Mucosa of descending colon (tissue), 3 donors: Measurements from ENCODE around the gene IFNA6. TPM values are rescaled to one million over a fixed set of nuclear protein-coding genes. Genes with fewer than 3 reads are reported as not detected.

Experiments used
- ATAC-seq: fragments of 200-7000 bp; cut with Tn5 transposase; one replicate; pipeline ENCODE4 v1.9.1; 2020; ENCODE audit warnings: mild to moderate bottlenecking, moderate library complexity
- DNase-seq, 3 donors: peaks; one replicate each; pipeline ENCODE4 v3.0.0-alpha.2; 2020
- H3K36me3 ChIP-seq: fragments of 200-600 bp; one replicate; pipeline ENCODE4 v1.8.0; 2021; ENCODE audit warnings: low read depth, mild to moderate bottlenecking
- H3K4me1 ChIP-seq: fragments of 200-600 bp; one replicate; pipeline ENCODE4 v1.8.0; 2021; ENCODE audit warnings: low read depth, mild to moderate bottlenecking
- H3K4me3 ChIP-seq: fragments of 200-600 bp; one replicate; pipeline ENCODE4 v1.8.0; 2021; ENCODE audit warnings: mild to moderate bottlenecking
- H3K9me3 ChIP-seq: fragments of 200-600 bp; one replicate; pipeline ENCODE4 v1.8.0; 2021; ENCODE audit warnings: mild to moderate bottlenecking
- intact Hi-C, 2 donors: fragments of 100-400 bp; cut with DNase I in 1 of 2; cut with micrococcal nuclease in 1 of 2; formaldehyde crosslinking; loops; one replicate each; pipeline versions ENCODE4 v1.11.0 to v1.11.1; 2022; cut with DNase I, micrococcal nuclease
- total RNA-seq, 3 donors: library from RNA; stranded (reverse); fragmentation: NEBNext Ultra II Directional in 2 of 3; extraction: Animal tissue kit (Norgen Biotek cat#: 25700) in 2 of 3; gene quantifications; one replicate each; pipeline versions ENCODE4 v1.2.1 to v1.2.4, GENCODE V29; 2021 to 2023
- TF ChIP-seq, protein P1 (sequence below): fragments of 200-600 bp; IDR thresholded peaks from one replicate; pipeline ENCODE4 v1.8.0; 2022; ENCODE audit warnings: antibody characterized with exemption, mild to moderate bottlenecking
- donor health status: DM: no; HTN: no; CAD: no; lungs with moderate emphysema.
- donor health status: DM: no; HTN: no; CAD: no.
- donor health status: DM: no; HTN: yes; CAD: no.

The IFNA6 gene
- total RNA-seq, 3 donors from 2014 or later, result not detected

DNA sequence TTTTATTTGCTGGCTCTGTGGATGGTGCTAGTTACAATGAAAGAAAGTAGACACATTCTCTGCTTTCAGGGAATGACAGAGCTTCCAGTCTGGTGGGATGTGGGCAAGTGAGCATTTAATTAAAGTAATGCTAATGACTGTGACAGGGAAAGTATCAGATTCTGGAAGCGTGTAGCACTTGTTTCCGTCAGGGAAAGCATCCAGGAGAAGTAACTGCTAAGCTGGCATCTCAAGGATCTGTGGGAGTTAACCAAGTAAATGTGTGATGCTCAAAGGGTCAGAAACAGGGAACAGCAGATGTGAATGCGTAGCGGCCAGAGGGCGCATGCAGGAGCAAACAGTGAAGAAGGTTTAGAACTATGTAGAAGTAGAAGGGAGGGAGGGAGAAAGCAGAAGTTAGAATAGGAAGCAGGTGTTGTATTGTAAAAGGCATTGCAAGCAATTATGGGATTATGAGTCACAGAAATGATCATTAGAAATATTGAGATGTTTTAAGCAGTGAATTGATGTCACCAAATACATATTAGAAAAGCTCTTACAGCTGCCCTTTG, 27.7 kb downstream of the IFNA6 start:
- Histone ChIP-seq H3K9me3 (no peaks in the 10 kb centered on the region), H3K4me3 (no peak overlapping the region), H3K36me3 (no peaks in the 10 kb centered on the region), H3K4me1 (no peaks in the 10 kb centered on the region)
- intact Hi-C loops, result loop anchor here in 1 of 2 donors (5.0 kb wide), 1 partner anchor 129 kb away; no protein-coding TSS in a partner anchor
- DNase-seq (no peak), ATAC-seq (no peak)
- TF ChIP-seq, protein P1, sequence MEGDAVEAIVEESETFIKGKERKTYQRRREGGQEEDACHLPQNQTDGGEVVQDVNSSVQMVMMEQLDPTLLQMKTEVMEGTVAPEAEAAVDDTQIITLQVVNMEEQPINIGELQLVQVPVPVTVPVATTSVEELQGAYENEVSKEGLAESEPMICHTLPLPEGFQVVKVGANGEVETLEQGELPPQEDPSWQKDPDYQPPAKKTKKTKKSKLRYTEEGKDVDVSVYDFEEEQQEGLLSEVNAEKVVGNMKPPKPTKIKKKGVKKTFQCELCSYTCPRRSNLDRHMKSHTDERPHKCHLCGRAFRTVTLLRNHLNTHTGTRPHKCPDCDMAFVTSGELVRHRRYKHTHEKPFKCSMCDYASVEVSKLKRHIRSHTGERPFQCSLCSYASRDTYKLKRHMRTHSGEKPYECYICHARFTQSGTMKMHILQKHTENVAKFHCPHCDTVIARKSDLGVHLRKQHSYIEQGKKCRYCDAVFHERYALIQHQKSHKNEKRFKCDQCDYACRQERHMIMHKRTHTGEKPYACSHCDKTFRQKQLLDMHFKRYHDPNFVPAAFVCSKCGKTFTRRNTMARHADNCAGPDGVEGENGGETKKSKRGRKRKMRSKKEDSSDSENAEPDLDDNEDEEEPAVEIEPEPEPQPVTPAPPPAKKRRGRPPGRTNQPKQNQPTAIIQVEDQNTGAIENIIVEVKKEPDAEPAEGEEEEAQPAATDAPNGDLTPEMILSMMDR, result no peak

DNA sequence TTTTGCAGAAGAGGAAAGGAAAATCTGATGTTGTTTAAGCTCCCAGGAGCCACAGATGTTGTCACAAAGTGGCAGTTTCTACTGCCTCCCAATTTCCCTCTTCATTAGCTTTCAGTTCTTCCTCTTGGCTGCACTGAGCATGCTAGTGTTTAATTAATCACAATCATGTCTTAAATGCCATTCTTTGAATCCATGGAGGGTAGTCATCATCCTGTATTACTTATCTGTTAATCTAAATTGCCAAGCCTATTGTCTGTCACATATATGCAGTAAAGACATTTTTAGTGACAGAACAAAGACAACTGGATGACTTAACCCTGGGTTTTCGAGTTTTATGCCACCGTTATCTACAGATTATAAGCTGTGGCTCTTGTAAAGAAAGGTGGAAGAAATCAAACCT, 30.2 kb downstream of the IFNA6 start:
- Histone ChIP-seq H3K36me3 (no peaks in the 10 kb centered on the region), H3K9me3 (no peaks in the 10 kb centered on the region), H3K4me1 (no peaks in the 10 kb centered on the region), H3K4me3 (no peak overlapping the region)
- TF ChIP-seq, protein P1, result no peak
- intact Hi-C loops, result loop anchor here in 1 of 2 donors (5.0 kb wide), 1 partner anchor 132 kb away; no protein-coding TSS in a partner anchor
- ATAC-seq (no peak), DNase-seq (no peak)

DNA sequence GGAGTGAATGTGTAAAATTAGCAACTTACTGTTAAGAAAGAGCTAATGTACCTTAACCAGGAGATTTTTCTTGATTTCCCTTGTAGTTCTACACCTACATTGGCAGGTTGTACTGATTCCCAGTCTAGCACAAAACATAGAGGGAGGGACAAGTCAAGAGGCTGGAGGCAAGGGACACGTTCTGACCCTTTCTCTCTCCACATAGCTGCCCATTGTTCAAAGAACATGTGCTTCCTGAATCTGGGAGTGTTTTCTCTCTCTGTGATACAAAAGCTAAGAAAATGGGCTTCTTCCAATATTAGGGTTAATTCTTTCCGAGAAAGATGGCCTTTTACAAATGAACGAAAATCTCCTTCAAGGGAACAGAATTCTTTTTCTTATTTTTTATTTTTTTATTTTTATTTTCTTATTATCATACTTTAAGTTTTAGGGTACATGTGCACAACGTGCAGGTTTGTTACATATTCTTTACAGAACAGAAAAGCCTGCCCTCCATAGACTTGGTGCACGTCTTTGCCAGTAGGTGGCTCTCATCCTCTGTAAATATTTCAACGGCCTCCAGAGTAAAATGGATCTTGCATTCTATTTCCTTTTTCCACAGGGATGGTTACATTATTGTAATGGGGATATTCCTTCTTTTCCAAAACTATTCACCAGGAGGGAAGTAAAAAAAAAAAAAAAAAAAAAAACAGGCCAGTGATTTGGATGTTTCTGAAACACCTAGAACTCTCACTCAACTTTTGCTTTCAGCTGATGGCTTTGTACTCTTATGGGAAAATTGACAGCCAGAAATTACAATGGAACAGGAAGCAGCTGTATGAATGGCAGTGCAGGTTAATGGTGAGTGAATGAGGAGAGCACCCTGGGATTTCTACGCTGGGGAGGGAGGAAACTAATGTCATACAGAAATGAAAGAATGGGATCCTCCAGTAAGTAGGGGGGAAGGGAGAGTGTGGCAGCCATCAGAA, 32.4 kb downstream of the IFNA6 start:
- intact Hi-C loops, result loop anchor here in 1 of 2 donors (5.0 kb wide), 1 partner anchor 74 kb away; no protein-coding TSS in a partner anchor
- Histone ChIP-seq H3K9me3 (no peaks in the 10 kb centered on the region), H3K36me3 (no peaks in the 10 kb centered on the region), H3K4me1 (no peaks in the 10 kb centered on the region), H3K4me3 (no peak overlapping the region)
- DNase-seq, result peak in 1 of 3 donors; percentile 71
- ATAC-seq, result peak; percentile 81
- TF ChIP-seq, protein P1, result peak; percentile 23

DNA sequence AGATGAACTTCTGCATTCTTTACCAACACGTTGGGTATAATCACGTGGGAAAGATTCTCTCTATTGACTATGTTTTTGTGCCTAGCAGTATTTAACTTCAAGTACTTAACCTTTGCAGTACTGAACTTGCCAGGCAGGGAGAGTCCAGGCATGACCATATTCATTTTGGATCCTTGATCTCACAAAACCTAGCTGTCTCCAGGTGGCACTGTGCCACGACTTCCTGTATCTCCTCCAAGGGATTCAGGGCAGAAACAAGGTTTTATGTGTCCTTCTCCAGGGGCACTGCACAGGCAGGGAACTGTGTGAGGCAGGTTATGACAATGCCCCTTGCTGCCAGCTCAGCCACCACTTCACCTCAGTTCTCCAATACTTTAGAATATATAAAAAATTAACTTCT, 33.8 kb downstream of the IFNA6 start:
- ATAC-seq (no peak), DNase-seq (peak in 1 of 3 donors; percentile 18)
- Histone ChIP-seq H3K36me3 (no peaks in the 10 kb centered on the region), H3K4me1 (no peaks in the 10 kb centered on the region), H3K4me3 (no peak overlapping the region), H3K9me3 (no peaks in the 10 kb centered on the region)
- TF ChIP-seq, protein P1, result no peak
- intact Hi-C loops, result loop anchor here in 1 of 2 donors (5.0 kb wide), 1 partner anchor 75 kb away; no protein-coding TSS in a partner anchor

DNA sequence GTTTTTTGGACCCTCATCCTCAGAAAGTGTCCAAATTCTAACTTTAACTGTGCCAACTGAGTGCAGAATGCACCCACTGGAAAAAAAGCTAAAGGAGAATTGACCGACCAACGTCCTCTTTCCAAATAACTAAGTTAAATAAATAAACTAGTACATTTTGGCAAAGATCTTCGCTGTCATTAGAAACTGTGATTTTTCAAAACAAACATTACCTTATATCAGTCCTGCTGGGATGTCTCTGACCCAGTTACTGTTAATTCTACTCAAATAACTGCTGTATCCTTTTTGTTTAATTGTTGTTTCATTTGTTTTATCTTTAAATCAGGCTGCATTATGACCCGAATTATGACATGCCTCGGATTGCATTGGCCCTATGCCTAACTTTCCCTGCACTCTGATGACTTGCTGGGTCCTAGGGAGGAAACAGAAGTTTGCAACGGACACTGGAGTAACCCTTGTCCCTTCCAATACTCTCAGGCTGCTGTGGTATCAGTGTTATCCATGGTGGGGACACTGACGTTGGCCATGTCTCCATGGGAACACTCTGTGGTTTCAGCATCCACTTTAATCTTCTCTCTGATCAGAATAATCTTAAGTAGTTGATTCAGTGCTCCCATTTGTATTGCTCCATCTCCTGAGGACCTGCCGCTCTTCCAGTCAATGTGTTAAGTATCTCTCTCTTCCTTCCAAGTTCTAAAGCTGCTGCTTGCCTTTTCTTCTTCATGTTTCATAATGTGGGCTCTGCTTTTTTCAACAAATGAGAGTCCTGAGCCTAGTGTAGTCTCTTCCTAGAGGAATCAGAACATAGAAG, 34.5 kb downstream of the IFNA6 start:
- no peaks in the 10 kb centered on the region for H3K9me3 ChIP-seq
- H3K4me1 ChIP-seq, result no peaks in the 10 kb centered on the region
- intact Hi-C loops, result loop anchor here in 1 of 2 donors (5.0 kb wide), 1 partner anchor 76 kb away; no protein-coding TSS in a partner anchor
- DNase-seq (no peak), ATAC-seq (no peak)
- H3K4me3 ChIP-seq, result no peak overlapping the region
- H3K36me3 ChIP-seq, result no peaks in the 10 kb centered on the region
- TF ChIP-seq, protein P1, result no peak
